NCI-H2196 treated with DMSO at 0.1 percent for 48 hours (cell line): ENCODE data around the gene DPEP2.
"Not testable (repeated sequence)": the region's sequence is repeated elsewhere in the genome, so short reads cannot be mapped to it uniquely, and the experiment has no call there.

Experiments
- DNase-seq: peaks from one replicate; lab custom pipeline; 2025; ENCODE audit not compliant: unreplicated experiment; lab: John Stamatoyannopoulos, UW

DPEP2 gene

GRCh38 chr16:67977005-67977404, 22.3 kb downstream of the DPEP2 start:
- no peak for DNase-seq

GRCh38 chr16:67976205-67976604, 23.1 kb downstream of the DPEP2 start:
- no peak for DNase-seq

DNA sequence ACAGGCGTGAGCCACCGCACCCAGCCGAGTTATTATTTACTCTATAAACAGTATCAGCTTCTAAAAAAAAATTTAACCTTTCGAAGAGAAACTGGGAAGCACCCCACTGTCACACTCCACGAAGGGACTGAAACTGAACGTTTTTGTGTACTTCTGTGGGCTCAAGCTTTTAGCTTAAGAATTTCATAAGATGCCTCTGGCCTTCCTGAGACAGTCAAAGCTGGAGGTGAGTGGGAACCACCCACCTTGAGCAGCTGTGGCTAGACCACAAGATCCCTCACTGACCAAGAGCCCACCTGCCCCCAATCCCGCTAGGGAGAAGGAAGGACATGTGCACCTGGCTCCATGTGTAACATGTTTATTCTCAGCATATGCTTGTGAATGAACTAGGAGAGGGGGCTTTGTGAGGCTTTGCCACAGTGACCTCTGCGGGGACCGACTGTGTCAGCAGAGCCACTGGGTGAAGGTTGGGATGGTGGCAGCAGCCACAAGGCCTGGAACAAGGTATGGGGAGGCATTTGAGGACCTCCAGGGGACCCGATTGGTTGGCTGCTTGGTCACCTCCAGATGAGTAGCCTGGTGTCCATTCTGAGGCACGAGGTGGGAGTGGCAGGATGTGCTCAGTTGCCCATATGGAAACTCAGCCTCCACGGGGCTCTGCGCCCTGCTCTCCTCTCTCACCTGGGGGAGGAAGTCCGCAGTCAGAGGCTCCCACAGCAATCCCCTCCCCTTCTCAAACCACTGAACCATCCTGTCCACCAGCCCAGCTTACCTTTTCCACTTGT, 23.8 kb downstream of the DPEP2 start:
- no peak for DNase-seq

GRCh38 chr16:67972285-67972684, 27.0 kb downstream of the DPEP2 start:
- not testable (repeated sequence) for DNase-seq

- no peak for DNase-seq
These were observed 28.2 kb downstream of the DPEP2 start for GRCh38 chr16:67971111-67971510.

- DNase-seq = no peak
These were observed 29.8 kb downstream of the DPEP2 start for GRCh38 chr16:67969254-67970039.

- peak; percentile 12 for DNase-seq
These were observed 30.7 kb downstream of the DPEP2 start, which contains the start of gene SLC12A4 for GRCh38 chr16:67968400-67969253. SLC12A4 (minus strand) TSS chr16:67968637; CDS start chr16:67968553, 84 bp downstream.

- DNase-seq = no peak
These were observed 31.3 kb downstream of the DPEP2 start for GRCh38 chr16:67967958-67968399.

GRCh38 chr16:67967183-67967957, 31.9 kb downstream of the DPEP2 start:
- no peak for DNase-seq

GRCh38 chr16:67966549-67967182, 32.6 kb downstream of the DPEP2 start:
- DNase-seq = no peak

DNA sequence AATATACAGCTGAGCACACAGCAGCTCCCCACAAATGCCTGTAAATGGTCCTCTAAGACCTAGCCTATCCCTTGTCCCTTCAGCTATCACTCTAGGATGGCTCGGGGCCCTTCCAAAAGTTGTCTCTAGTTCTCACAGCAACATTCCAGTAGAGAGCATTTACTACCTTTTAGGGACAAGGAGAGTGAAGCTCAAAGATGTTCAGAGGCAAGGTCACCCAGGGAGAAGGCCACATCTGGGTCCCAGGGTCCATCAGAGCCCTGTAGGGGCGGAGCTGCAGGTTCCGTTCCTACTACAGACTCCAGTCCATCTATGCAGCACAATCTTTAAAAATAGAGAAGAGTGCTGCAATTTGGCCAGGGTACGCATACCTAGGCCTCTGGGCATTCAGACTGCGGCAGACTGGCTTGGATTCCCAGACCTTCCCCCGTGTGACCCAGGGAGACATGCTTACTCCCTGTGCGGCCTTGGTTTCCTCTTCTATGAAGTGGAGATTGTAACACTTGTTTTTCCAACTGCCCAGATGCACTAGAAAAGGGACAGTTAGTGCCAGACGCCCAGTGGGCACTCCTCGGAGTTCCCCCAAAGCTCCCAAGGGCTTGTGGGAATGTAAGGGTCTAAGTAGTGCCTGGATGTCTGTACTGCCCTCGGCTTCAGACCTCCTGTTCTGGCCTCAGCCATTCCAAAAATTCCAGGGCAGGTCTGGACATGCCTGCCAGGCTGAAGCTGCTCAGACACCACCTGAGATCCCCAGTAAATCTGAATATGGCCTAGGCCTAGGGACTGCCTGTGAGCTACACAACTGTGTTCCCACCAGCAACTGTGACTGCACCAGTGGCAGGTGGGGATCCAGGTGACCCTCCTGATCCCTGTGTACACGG, 33.4 kb downstream of the DPEP2 start:
- no peak for DNase-seq

- no peak for DNase-seq
These were observed 34.7 kb downstream of the DPEP2 start for GRCh38 chr16:67964477-67965131.

- no peak for DNase-seq
These were observed 35.5 kb downstream of the DPEP2 start for GRCh38 chr16:67963662-67964321.

- no peak for DNase-seq
These were observed 36.0 kb downstream of the DPEP2 start for GRCh38 chr16:67963292-67963661.

GRCh38 chr16:67962135-67962534, 37.1 kb downstream of the DPEP2 start:
- DNase-seq = no peak

DNA sequence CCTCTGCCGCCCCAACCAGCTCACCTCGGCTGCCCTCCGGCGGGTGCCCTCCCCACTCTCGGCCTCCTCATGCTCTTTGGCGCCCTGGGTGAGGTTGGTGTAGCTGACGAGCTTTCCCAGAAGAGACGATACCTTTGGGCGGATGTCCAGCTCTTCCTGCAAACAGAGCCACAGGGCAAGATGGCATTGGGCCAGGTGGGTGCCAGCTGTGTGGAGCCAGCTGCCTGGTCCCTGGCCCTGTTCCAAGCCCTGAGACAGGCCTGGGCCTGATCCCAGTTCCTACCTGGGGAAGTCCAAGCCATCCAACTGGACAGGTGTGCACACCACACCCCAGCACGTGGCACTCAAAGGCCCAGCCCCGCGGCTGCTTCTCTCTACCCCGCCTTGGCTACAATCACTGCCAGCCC, 37.7 kb downstream of the DPEP2 start:
- peak; percentile 89 for DNase-seq

GRCh38 chr16:67959536-67960329, 39.6 kb downstream of the DPEP2 start:
- no peak for DNase-seq
